Prostate gland (tissue), 2 donors: ENCODE results near the gene TSHZ2.

Source experiments
- POLR2A ChIP-seq: fragments of 450-650 bp; IDR thresholded peaks from one replicate; pipeline ENCODE4 v1.6.1; 2016; ENCODE audit warnings: antibody characterized with exemption, mild to moderate bottlenecking
- POLR2AphosphoS5 ChIP-seq: sonication (generic); formaldehyde crosslinking; IDR thresholded peaks from one replicate; pipeline ENCODE4 v1.6.1; 2017; ENCODE audit warnings: antibody characterized with exemption
- TF ChIP-seq, protein P1 (sequence below), 4 experiments: fragments of 200-600 bp in 2 of 4; fragments of 450-650 bp in 2 of 4; sonication (generic) in 2 of 4; IDR thresholded peaks; 1 replicate in 3 of 4; 2 replicates in 1 of 4; pipeline ENCODE4 v1.5.1; 2016 to 2019; ENCODE audit warnings: antibody characterized with exemption in 4 of 4, mild to moderate bottlenecking in 2 of 4, moderate library complexity in 2 of 4

DNA sequence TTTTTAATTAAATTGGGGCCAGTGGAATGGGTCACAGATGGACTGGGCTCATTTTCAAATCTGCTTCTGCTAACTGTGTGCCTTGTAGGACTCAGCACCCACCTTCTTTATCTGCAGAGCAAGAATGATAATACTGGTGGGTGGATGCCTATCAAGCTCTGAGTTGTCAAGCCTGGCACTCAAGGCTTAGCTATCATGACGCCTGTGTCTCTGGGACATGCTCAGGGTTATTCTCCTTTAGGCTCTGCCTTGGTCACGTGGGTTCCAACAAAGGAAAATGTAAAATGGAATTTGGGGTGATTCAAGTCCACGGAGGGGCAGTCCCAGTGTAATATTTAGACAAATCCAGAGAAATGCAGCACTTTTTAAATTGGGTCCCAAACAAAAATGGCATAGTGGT, 202.3 kb downstream of the TSHZ2 start:
- TF ChIP-seq POLR2A: no peak
- TF ChIP-seq, protein P1, sequence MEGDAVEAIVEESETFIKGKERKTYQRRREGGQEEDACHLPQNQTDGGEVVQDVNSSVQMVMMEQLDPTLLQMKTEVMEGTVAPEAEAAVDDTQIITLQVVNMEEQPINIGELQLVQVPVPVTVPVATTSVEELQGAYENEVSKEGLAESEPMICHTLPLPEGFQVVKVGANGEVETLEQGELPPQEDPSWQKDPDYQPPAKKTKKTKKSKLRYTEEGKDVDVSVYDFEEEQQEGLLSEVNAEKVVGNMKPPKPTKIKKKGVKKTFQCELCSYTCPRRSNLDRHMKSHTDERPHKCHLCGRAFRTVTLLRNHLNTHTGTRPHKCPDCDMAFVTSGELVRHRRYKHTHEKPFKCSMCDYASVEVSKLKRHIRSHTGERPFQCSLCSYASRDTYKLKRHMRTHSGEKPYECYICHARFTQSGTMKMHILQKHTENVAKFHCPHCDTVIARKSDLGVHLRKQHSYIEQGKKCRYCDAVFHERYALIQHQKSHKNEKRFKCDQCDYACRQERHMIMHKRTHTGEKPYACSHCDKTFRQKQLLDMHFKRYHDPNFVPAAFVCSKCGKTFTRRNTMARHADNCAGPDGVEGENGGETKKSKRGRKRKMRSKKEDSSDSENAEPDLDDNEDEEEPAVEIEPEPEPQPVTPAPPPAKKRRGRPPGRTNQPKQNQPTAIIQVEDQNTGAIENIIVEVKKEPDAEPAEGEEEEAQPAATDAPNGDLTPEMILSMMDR (IDR thresholded peaks at IDR 0.05): no peak
- TF ChIP-seq POLR2AphosphoS5: no peak
